H9 (cell line): ENCODE results near the gene MEGF8. TPM values are rescaled to one million over a fixed set of nuclear protein-coding genes. Genes with fewer than 3 reads are reported as not detected.

Source experiments
- DNase-seq: peaks from one replicate; pipeline ENCODE4 v3.0.0-alpha.2; 2017
- H2AFZ ChIP-seq: one replicate; pipeline ENCODE4 v1.6.1; 2013; ENCODE audit warnings: mild to moderate bottlenecking, low read length, control low read depth, moderate library complexity
- H2AK5ac ChIP-seq: 2 replicates; pipeline ENCODE4 v1.6.1; 2013; ENCODE audit warnings: low read length, control low read depth, mixed read lengths; ENCODE audit not compliant: insufficient read length
- H2BK120ac ChIP-seq: one replicate; pipeline ENCODE4 v1.6.1; 2013; ENCODE audit warnings: low read depth, mild to moderate bottlenecking, low read length, control low read depth, inconsistent platforms; ENCODE audit not compliant: poor library complexity, severe bottlenecking
- H2BK12ac ChIP-seq: 2 replicates; pipeline ENCODE4 v1.6.1; 2013; ENCODE audit warnings: low read length, control low read depth, mixed read lengths, low read depth; ENCODE audit not compliant: insufficient read length
- H2BK15ac ChIP-seq: 2 replicates; pipeline ENCODE4 v1.6.1; 2013; ENCODE audit warnings: low read depth, low read length, control low read depth
- H2BK20ac ChIP-seq: one replicate; pipeline ENCODE4 v1.6.1; 2013; ENCODE audit warnings: low read depth, mild to moderate bottlenecking, low read length, control low read depth, inconsistent platforms; ENCODE audit not compliant: poor library complexity, severe bottlenecking
- H2BK5ac ChIP-seq: 2 replicates; pipeline ENCODE4 v1.6.1; 2013; ENCODE audit warnings: low read length, control low read depth, mixed read lengths; ENCODE audit not compliant: insufficient read length
- H3K14ac ChIP-seq: 2 replicates; pipeline ENCODE4 v1.6.1; 2013; ENCODE audit warnings: low read length, control low read depth; ENCODE audit not compliant: insufficient read depth
- H3K18ac ChIP-seq: 2 replicates; pipeline ENCODE4 v1.6.1; 2013; ENCODE audit warnings: low read depth, mild to moderate bottlenecking, mixed read lengths, low read length, control low read depth; ENCODE audit not compliant: insufficient read length
- H3K23ac ChIP-seq: 2 replicates; pipeline ENCODE4 v1.6.1; 2013; ENCODE audit warnings: low read length, control low read depth, mixed read lengths, low read depth; ENCODE audit not compliant: insufficient read length
- H3K23me2 ChIP-seq: 2 replicates; pipeline ENCODE4 v1.6.1; 2013; ENCODE audit warnings: low read depth, mild to moderate bottlenecking, mixed read lengths, low read length, control low read depth; ENCODE audit not compliant: insufficient read length, poor library complexity, severe bottlenecking
- H3K27ac ChIP-seq: 2 replicates; pipeline ENCODE4 v1.5.1; 2013; ENCODE audit warnings: low read length, control low read depth, mixed read lengths, low read depth; ENCODE audit not compliant: insufficient read length
- H3K27me3 ChIP-seq: 2 replicates; pipeline ENCODE4 v1.6.1; 2013; ENCODE audit warnings: low read length, control low read depth, inconsistent platforms; ENCODE audit not compliant: insufficient read depth
- H3K4ac ChIP-seq: 2 replicates; pipeline ENCODE4 v1.6.1; 2013; ENCODE audit warnings: low read depth, mild to moderate bottlenecking, control low read depth, inconsistent platforms, low read length, moderate library complexity
- H3K4me1 ChIP-seq: 2 replicates; pipeline ENCODE4 v1.6.1; 2013; ENCODE audit warnings: low read length, control low read depth, inconsistent platforms; ENCODE audit not compliant: insufficient read depth
- H3K4me2 ChIP-seq: 2 replicates; pipeline ENCODE4 v1.6.1; 2013; ENCODE audit warnings: low read length, control low read depth, mixed read lengths; ENCODE audit not compliant: insufficient read length, insufficient read depth
- H3K56ac ChIP-seq: 2 replicates; pipeline ENCODE4 v1.6.1; 2013; ENCODE audit warnings: low read depth, mild to moderate bottlenecking, mixed read lengths, low read length, control low read depth; ENCODE audit not compliant: insufficient read length
- H3K79me1 ChIP-seq: 2 replicates; pipeline ENCODE4 v1.6.1; 2013; ENCODE audit warnings: low read depth, mild to moderate bottlenecking, moderate library complexity, low read length, control low read depth, inconsistent platforms; ENCODE audit not compliant: insufficient read depth, poor library complexity, severe bottlenecking
- H3K79me2 ChIP-seq: 2 replicates; pipeline ENCODE4 v1.6.1; 2013; ENCODE audit warnings: low read length, control low read depth, inconsistent platforms; ENCODE audit not compliant: insufficient read depth
- H3K9ac ChIP-seq: 2 replicates; pipeline ENCODE4 v1.6.1; 2013; ENCODE audit warnings: low read length, control low read depth, mixed read lengths; ENCODE audit not compliant: insufficient read length; ENCODE audit errors: extremely low read depth
- H3K9me3 ChIP-seq: one replicate; pipeline ENCODE4 v1.6.1; 2013; ENCODE audit warnings: low read depth, low read length, inconsistent platforms; ENCODE audit not compliant: control insufficient read depth
- H3T11ph ChIP-seq: one replicate; pipeline ENCODE4 v1.6.1; 2013; ENCODE audit warnings: mild to moderate bottlenecking, low read length, control low read depth, inconsistent platforms
- H4K20me1 ChIP-seq: one replicate; pipeline ENCODE4 v1.6.1; 2013; ENCODE audit not compliant: control insufficient read depth, insufficient read length, insufficient read depth
- H4K5ac ChIP-seq: 2 replicates; pipeline ENCODE4 v1.6.1; 2013; ENCODE audit warnings: low read depth, mild to moderate bottlenecking, mixed read lengths, low read length, control low read depth; ENCODE audit not compliant: insufficient read length
- H4K8ac ChIP-seq: replicated peaks from 2 replicates; pipeline ENCODE4 v1.6.1; 2013; ENCODE audit warnings: low read length, control low read depth, mixed read lengths, low read depth; ENCODE audit not compliant: insufficient read length
- H4K91ac ChIP-seq: 2 replicates; pipeline ENCODE4 v1.6.1; 2013; ENCODE audit warnings: low read depth, mild to moderate bottlenecking, moderate library complexity, mixed read lengths, low read length, control low read depth; ENCODE audit not compliant: insufficient read length
- H3K27ac Mint-ChIP-seq, 3 experiments: 2 replicates in 2 of 3; 3 replicates in 1 of 3; pipeline ENCODE4 v1.8.0; 2020 to 2021; ENCODE audit warnings: mixed read lengths in 3 of 3, mild to moderate bottlenecking in 1 of 3, moderate library complexity in 1 of 3
- H3K27me3 Mint-ChIP-seq: 2 replicates; pipeline ENCODE4 v1.8.0; 2021; ENCODE audit warnings: low read depth, mild to moderate bottlenecking, moderate library complexity, mixed read lengths
- H3K36me3 Mint-ChIP-seq, 3 experiments: 2 replicates in 2 of 3; 3 replicates in 1 of 3; pipeline ENCODE4 v1.8.0; 2020 to 2021; ENCODE audit warnings: low read depth in 3 of 3, mixed read lengths in 3 of 3; ENCODE audit not compliant: insufficient read depth in 1 of 3
- H3K4me1 Mint-ChIP-seq, 2 experiments: 2 replicates each; pipeline ENCODE4 v1.8.0; 2020; ENCODE audit warnings: mixed read lengths in 2 of 2
- H3K4me3 Mint-ChIP-seq, 2 experiments: 2 replicates in 1 of 2; 3 replicates in 1 of 2; pipeline ENCODE4 v1.8.0; 2020 to 2021; ENCODE audit warnings: mild to moderate bottlenecking in 2 of 2, mixed read lengths in 2 of 2, moderate library complexity in 1 of 2
- H3K9me3 Mint-ChIP-seq, 2 experiments: 2 replicates in 1 of 2; 3 replicates in 1 of 2; pipeline ENCODE4 v1.8.0; 2020; ENCODE audit warnings: mild to moderate bottlenecking in 2 of 2, mixed read lengths in 2 of 2, moderate library complexity in 1 of 2
- WGBS: extraction: QIAGEN DNeasy Blood & Tissue Kit; methylation state at CpG from one replicate; pipeline ENCODE4 v1.1.7; 2013; ENCODE audit warnings: missing lambda C conversion rate, low lambda C conversion rate, mixed read lengths; ENCODE audit not compliant: insufficient read length; ENCODE audit errors: extremely low coverage; 5-methylcytosine and 5-hydroxymethylcytosine counted together
- total RNA-seq: library from RNA; stranded (reverse); gene quantifications from 2 replicates; pipeline ENCODE4 v1.2.1, GENCODE V29; 2021
- TF ChIP-seq, protein P1 (sequence below): fragments of 200-600 bp; sonication (generic); conservative IDR thresholded peaks from 3 replicates; pipeline ENCODE4 v1.8.0; 2021; ENCODE audit warnings: antibody characterized with exemption, mild to moderate bottlenecking

MEGF8 gene
- total RNA-seq, 1 experiment from 2014 or later = 28.4 TPM

DNA sequence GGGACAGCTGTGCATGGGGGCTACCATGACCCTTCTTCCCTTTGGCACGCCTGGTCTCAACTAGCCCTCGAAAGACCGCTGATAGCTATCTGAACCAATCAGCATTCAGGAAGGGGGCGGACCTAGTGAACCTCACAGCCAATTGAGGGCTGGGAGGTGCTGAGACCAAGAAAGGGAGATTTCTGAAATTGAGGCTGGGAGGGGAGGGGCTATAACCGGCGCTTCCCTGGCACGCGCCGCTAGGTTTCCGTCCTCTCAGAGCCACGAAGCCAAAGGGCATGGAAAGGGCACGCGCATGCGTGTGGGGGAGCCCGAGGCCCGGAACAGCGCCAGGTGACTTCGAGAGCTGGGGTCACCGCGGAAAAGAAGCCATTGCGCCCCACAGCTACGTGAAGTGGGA, 18.8 kb upstream of the MEGF8 start:
- Histone ChIP-seq H3K79me1 (no peaks in the 10 kb centered on the region), H3K4me2 (no peak overlapping the region), H2BK120ac (no peak overlapping the region), H3K23me2 (peaks cover 4% of the 10 kb centered on the region), H3K18ac (no peak overlapping the region), H4K20me1 (no peaks in the 10 kb centered on the region), H2AK5ac (no peak overlapping the region), H2BK15ac (no peak overlapping the region), H3K27ac (no peak overlapping the region), H3K14ac (no peak overlapping the region), H4K91ac (no peak overlapping the region), H3K9me3 (no peaks in the 10 kb centered on the region), H3K27me3 (no peaks in the 10 kb centered on the region; the same call in 1 of the 2 replicates), H2BK5ac (no peak overlapping the region), H3K79me2 (no peaks in the 10 kb centered on the region; the same call in 1 of the 2 replicates), H4K8ac (no peak overlapping the region), H3K4me1 (peaks cover 6% of the 10 kb centered on the region; the same call in 1 of the 2 replicates), H3K23ac (no peak overlapping the region), H4K5ac (no peak overlapping the region), H2BK12ac (no peak overlapping the region), H3K56ac (no peak overlapping the region), H3T11ph (no peak overlapping the region), H3K4ac (no peak overlapping the region), H2BK20ac (no peak overlapping the region), H2AFZ (no peak overlapping the region), H3K9ac (no peak overlapping the region)
- Mint-ChIP-seq H3K9me3 (no peaks in the 10 kb centered on the region), H3K27me3 (peaks cover 24% of the 10 kb centered on the region), H3K4me3 (no peak overlapping the region), H3K36me3 (no peaks in the 10 kb centered on the region; a peak in 1 of 7 replicates), H3K4me1 (peaks cover 16 to 17% of the 10 kb centered on the region in 2 experiments), H3K27ac (no peak overlapping the region)
- no CpG with 5 or more reads among the region's 22 CpGs for WGBS
- TF ChIP-seq, protein P1, sequence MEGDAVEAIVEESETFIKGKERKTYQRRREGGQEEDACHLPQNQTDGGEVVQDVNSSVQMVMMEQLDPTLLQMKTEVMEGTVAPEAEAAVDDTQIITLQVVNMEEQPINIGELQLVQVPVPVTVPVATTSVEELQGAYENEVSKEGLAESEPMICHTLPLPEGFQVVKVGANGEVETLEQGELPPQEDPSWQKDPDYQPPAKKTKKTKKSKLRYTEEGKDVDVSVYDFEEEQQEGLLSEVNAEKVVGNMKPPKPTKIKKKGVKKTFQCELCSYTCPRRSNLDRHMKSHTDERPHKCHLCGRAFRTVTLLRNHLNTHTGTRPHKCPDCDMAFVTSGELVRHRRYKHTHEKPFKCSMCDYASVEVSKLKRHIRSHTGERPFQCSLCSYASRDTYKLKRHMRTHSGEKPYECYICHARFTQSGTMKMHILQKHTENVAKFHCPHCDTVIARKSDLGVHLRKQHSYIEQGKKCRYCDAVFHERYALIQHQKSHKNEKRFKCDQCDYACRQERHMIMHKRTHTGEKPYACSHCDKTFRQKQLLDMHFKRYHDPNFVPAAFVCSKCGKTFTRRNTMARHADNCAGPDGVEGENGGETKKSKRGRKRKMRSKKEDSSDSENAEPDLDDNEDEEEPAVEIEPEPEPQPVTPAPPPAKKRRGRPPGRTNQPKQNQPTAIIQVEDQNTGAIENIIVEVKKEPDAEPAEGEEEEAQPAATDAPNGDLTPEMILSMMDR = no peak
- DNase-seq = peak; percentile 70
